Left cardiac atrium (tissue), 4 donors: ENCODE results near the gene PDIA4. TPM values are rescaled to one million over a fixed set of nuclear protein-coding genes. Genes with fewer than 3 reads are reported as not detected.
"Not testable (repeated sequence)": the region's sequence is repeated elsewhere in the genome, so short reads cannot be mapped to it uniquely, and the experiment has no call there.

Experiments used
- ATAC-seq, 2 donors: fragments of 200-7000 bp; cut with Tn5 transposase; one replicate each; pipeline ENCODE4 v1.9.1; 2020; ENCODE audit warnings: mild to moderate bottlenecking in 2 of 2, moderate library complexity in 2 of 2
- DNase-seq: peaks from one replicate; pipeline ENCODE4 v3.0.0-alpha.2; 2020
- intact Hi-C, 2 donors: fragments of 100-400 bp; cut with DNase I; formaldehyde crosslinking; loops; one replicate each; pipeline versions ENCODE4 v1.14.1 to v1.15.1; 2022 to 2023
- total RNA-seq, 2 donors: library from RNA; stranded (reverse); fragmentation: NEBNext Ultra II Directional; extraction: Animal tissue kit (Norgen Biotek cat#: 25700); gene quantifications; one replicate each; pipeline ENCODE4 v1.2.1, GENCODE V29; 2021
- donor health status: DM: no; HTN: yes; CAD: no.
- donor health status: DM: no; HTN: yes; CAD: no; lungs with severe emphysema.
- donor health status: DM: yes; HTN: yes; CAD: no.
- donor health status: Dilated cardiomyopathy.

PDIA4 gene
- total RNA-seq, 2 donors from 2014 or later: 56.2 to 95.3 TPM

GRCh38 chr7:148986742-148987009 is 41.6 kb downstream of the PDIA4 start:
- intact Hi-C loops: no loop called here
- no peak for DNase-seq
- no peak for ATAC-seq

GRCh38 chr7:148983200-148984146 is 44.8 kb downstream of the PDIA4 start:
- DNase-seq (peak; percentile 64), ATAC-seq (peak; percentile 62 to 64)
- intact Hi-C loops: no loop called here

GRCh38 chr7:148982654-148983199 is 45.6 kb downstream of the PDIA4 start:
- no peak for DNase-seq
- intact Hi-C loops: no loop called here
- peak in 1 of 2 donors; percentile 15 for ATAC-seq

GRCh38 chr7:148979827-148980226 is 48.5 kb downstream of the PDIA4 start:
- ATAC-seq: no peak
- DNase-seq: no peak
- intact Hi-C loops: no loop called here

GRCh38 chr7:148979072-148979471 is 49.2 kb downstream of the PDIA4 start:
- not testable (repeated sequence) for DNase-seq

GRCh38 chr7:148978091-148978490 is 50.2 kb downstream of the PDIA4 start:
- intact Hi-C loops: no loop called here
- no peak for ATAC-seq

More at GRCh38 chr7:148979072-148979471, 49.2 kb downstream of the PDIA4 start:
- ATAC-seq, intact Hi-C loops: not testable (repeated sequence)

GRCh38 chr7:148975896-148976295 is 52.4 kb downstream of the PDIA4 start:
- no peak for ATAC-seq
- intact Hi-C loops: no loop called here
- no peak for DNase-seq

More at GRCh38 chr7:148978091-148978490, 50.2 kb downstream of the PDIA4 start:
- DNase-seq: no peak

GRCh38 chr7:148973256-148973655 is 55.0 kb downstream of the PDIA4 start:
- ATAC-seq (no peak), DNase-seq (no peak)
- intact Hi-C loops: no loop called here

- ATAC-seq (no peak), DNase-seq (no peak)
- intact Hi-C loops: no loop called here
Measured at GRCh38 chr7:148972375-148972774, 55.9 kb downstream of the PDIA4 start.

GRCh38 chr7:148967602-148968001 is 60.7 kb downstream of the PDIA4 start:
- intact Hi-C loops: loop anchor here (5.0 to 10.0 kb wide), 4 partner anchors 83 to 703 kb away; partner anchors contain the start of gene EZH2 (in 1 of the 2)
- DNase-seq (no peak), ATAC-seq (no peak)

- no peak for ATAC-seq
- no peak for DNase-seq
- intact Hi-C loops: loop anchor here (5.0 to 10.0 kb wide), 4 partner anchors 82 to 702 kb away; partner anchors contain the start of gene EZH2 (in 1 of the 2)
Measured at GRCh38 chr7:148967032-148967372, 61.3 kb downstream of the PDIA4 start.

- DNase-seq (no peak), ATAC-seq (no peak)
Measured at GRCh38 chr7:148964483-148965267, 63.6 kb downstream of the PDIA4 start.

GRCh38 chr7:148963583-148964482 is 64.5 kb downstream of the PDIA4 start:
- peak; percentile 5 to 24 for ATAC-seq
- no peak for DNase-seq
- intact Hi-C loops: loop anchor here (2.0 to 10.0 kb wide), 6 partner anchors 79 to 699 kb away; partner anchors contain the start of gene EZH2 (in 1 of the 2)

More at GRCh38 chr7:148964483-148965267, 63.6 kb downstream of the PDIA4 start:
- intact Hi-C loops: loop anchor here (5.0 to 10.0 kb wide), 6 partner anchors 80 to 700 kb away; partner anchors contain the start of gene EZH2 (in 1 of the 2)

- peak; percentile 84 to 88 for ATAC-seq
- intact Hi-C loops: loop anchor here (2.0 to 10.0 kb wide), 6 partner anchors 78 to 698 kb away; partner anchors contain the start of gene EZH2 (in 1 of the 2)
Measured at GRCh38 chr7:148962823-148963582, 65.3 kb downstream of the PDIA4 start.

GRCh38 chr7:148962440-148962822 is 65.9 kb downstream of the PDIA4 start:
- ATAC-seq: no peak
- DNase-seq: no peak
- intact Hi-C loops: loop anchor here (2.0 to 10.0 kb wide), 6 partner anchors 78 to 698 kb away; partner anchors contain the start of gene EZH2 (in 1 of the 2)

More at GRCh38 chr7:148962823-148963582, 65.3 kb downstream of the PDIA4 start:
- peak; percentile 68 for DNase-seq

- no peak for ATAC-seq
- intact Hi-C loops: loop anchor here (5.0 to 10.0 kb wide), 5 partner anchors 75 to 695 kb away; partner anchors contain the start of gene EZH2 (in 1 of the 2)
- DNase-seq: no peak
Measured at GRCh38 chr7:148959726-148960125, 68.6 kb downstream of the PDIA4 start.

- ATAC-seq (no peak), DNase-seq (no peak)
- intact Hi-C loops: no loop called here
Measured at GRCh38 chr7:148958061-148958460, 70.2 kb downstream of the PDIA4 start.
